T-helper 1 cell treated with Interleukin-12 subunit alpha and Interleukin-12 subunit beta and Interleukin-4 antibody, amounts not matched to agents 30 μg/mL and 1 μg/mL, for 36 hours (primary cell): ENCODE data around the gene BRINP1.

ENCODE experiments used
- H3K27ac Mint-ChIP-seq: one replicate; pipeline ENCODE4 v1.8.0; 2021; ENCODE audit warnings: mild to moderate bottlenecking, mixed read lengths
- H3K27me3 Mint-ChIP-seq: one replicate; pipeline ENCODE4 v1.8.0; 2021; ENCODE audit warnings: low read depth, mixed read lengths
- H3K36me3 Mint-ChIP-seq: one replicate; pipeline ENCODE4 v1.8.0; 2021; ENCODE audit warnings: low read depth, mixed read lengths
- H3K4me1 Mint-ChIP-seq: one replicate; pipeline ENCODE4 v1.8.0; 2021; ENCODE audit warnings: low read depth, mixed read lengths
- H3K4me3 Mint-ChIP-seq: one replicate; pipeline ENCODE4 v1.8.0; 2021; ENCODE audit warnings: mild to moderate bottlenecking, moderate library complexity, mixed read lengths
- H3K9me3 Mint-ChIP-seq: one replicate; pipeline ENCODE4 v1.8.0; 2021; ENCODE audit warnings: mixed read lengths

The BRINP1 gene

GRCh38 chr9:119278171-119278570, 91.1 kb downstream of the BRINP1 start:
- H3K27me3 Mint-ChIP-seq = no peaks in the 10 kb centered on the region
- no peaks in the 10 kb centered on the region for H3K9me3 Mint-ChIP-seq
- H3K27ac Mint-ChIP-seq = no peak overlapping the region
- no peak overlapping the region for H3K4me3 Mint-ChIP-seq
- no peaks in the 10 kb centered on the region for H3K4me1 Mint-ChIP-seq
- no peaks in the 10 kb centered on the region for H3K36me3 Mint-ChIP-seq

- H3K27me3 Mint-ChIP-seq = no peaks in the 10 kb centered on the region
- H3K4me1 Mint-ChIP-seq = no peaks in the 10 kb centered on the region
- H3K36me3 Mint-ChIP-seq = no peaks in the 10 kb centered on the region
- no peak overlapping the region for H3K4me3 Mint-ChIP-seq
- no peaks in the 10 kb centered on the region for H3K9me3 Mint-ChIP-seq
- no peak overlapping the region for H3K27ac Mint-ChIP-seq
Measured at GRCh38 chr9:119273984-119274665, 95.1 kb downstream of the BRINP1 start.

DNA sequence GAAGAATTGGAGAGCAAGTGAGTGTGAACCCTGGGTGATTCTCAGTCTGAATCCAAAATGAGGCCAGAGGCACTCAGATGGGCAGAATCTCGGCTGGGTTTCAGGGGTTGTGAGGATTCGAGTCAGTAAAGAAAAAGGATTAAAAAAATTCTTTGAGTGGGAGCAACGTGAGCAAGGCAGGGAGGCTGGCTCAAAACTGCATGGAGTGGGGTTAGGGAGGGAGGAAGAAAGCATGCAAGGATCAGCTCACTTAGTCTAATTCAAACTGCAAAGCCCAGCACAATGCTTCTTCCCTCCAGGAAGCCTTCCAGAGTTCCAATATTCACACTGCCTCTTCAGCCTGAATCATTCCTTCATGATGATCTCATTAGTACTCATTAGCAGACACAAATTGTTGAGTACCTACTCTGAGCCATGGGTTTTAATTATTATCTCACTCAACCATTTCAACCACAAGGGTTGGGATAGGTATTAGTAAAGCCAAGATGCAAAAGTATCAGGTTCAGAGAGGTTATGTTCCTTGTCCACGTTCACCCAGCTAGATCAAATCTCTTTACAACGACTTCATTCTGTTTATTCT, 95.8 kb downstream of the BRINP1 start:
- H3K36me3 Mint-ChIP-seq = no peaks in the 10 kb centered on the region
- no peak overlapping the region for H3K27ac Mint-ChIP-seq
- no peak overlapping the region for H3K4me3 Mint-ChIP-seq
- no peaks in the 10 kb centered on the region for H3K4me1 Mint-ChIP-seq
- no peaks in the 10 kb centered on the region for H3K9me3 Mint-ChIP-seq
- H3K27me3 Mint-ChIP-seq = no peaks in the 10 kb centered on the region

GRCh38 chr9:119272500-119273211, 96.6 kb downstream of the BRINP1 start:
- Mint-ChIP-seq H3K4me3 (no peak overlapping the region), H3K27ac (no peak overlapping the region), H3K36me3 (no peaks in the 10 kb centered on the region), H3K9me3 (no peaks in the 10 kb centered on the region), H3K4me1 (no peaks in the 10 kb centered on the region), H3K27me3 (no peaks in the 10 kb centered on the region)

GRCh38 chr9:119268985-119269384, 100.2 kb downstream of the BRINP1 start:
- no peaks in the 10 kb centered on the region for H3K27me3 Mint-ChIP-seq
- H3K27ac Mint-ChIP-seq = no peak overlapping the region
- no peaks in the 10 kb centered on the region for H3K4me1 Mint-ChIP-seq
- H3K4me3 Mint-ChIP-seq = no peak overlapping the region
- no peaks in the 10 kb centered on the region for H3K9me3 Mint-ChIP-seq
- no peaks in the 10 kb centered on the region for H3K36me3 Mint-ChIP-seq

GRCh38 chr9:119264165-119264564, 105.1 kb downstream of the BRINP1 start:
- Mint-ChIP-seq H3K4me3 (no peak overlapping the region), H3K36me3 (no peaks in the 10 kb centered on the region), H3K27me3 (no peaks in the 10 kb centered on the region), H3K27ac (no peak overlapping the region), H3K9me3 (peaks cover 5% of the 10 kb centered on the region), H3K4me1 (no peaks in the 10 kb centered on the region)

DNA sequence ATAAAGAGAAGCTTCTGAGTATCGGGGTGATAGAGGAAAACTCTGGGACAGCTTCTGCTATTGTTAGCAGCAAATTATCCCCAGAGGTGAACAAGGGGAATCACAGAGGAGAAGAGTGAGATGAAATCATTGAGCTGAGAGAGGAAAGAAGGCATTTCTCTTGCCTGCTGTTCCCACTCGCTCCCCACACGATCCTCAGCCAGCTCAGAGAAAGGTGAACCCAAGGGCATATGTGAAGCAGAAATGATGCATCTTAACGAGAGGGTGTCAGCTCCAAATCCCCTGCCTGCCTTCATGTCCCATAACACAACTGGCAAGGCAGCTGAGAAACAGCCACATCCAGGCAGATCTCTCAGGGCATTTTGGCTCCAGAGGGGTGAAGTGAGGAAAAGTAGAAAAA, 111.6 kb downstream of the BRINP1 start:
- Mint-ChIP-seq H3K36me3 (no peaks in the 10 kb centered on the region), H3K4me3 (no peak overlapping the region), H3K9me3 (peaks cover 8% of the 10 kb centered on the region), H3K27ac (no peak overlapping the region), H3K4me1 (no peaks in the 10 kb centered on the region), H3K27me3 (no peaks in the 10 kb centered on the region)

DNA sequence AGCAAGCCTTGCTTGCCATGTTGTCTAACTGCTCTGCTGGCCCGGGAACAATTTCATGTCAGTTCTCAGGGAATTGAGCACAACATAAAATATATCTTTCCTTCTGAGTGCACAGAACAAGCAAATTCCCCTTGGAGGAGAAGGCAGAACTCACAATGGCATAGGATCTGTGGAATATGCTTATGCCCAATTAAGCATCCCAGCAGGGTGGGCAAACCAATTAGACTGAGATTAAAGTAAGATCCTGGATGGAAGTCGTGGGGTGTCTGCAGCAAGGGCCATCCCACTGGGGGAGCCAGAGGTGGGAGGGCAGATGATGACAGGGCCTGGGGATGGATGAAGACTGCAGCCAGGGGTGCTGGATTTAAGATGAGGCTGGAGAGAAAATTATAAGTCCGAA, 114.1 kb downstream of the BRINP1 start:
- H3K4me3 Mint-ChIP-seq = no peak overlapping the region
- no peaks in the 10 kb centered on the region for H3K27me3 Mint-ChIP-seq
- H3K27ac Mint-ChIP-seq = no peak overlapping the region
- peaks cover 23% of the 10 kb centered on the region for H3K9me3 Mint-ChIP-seq
- H3K4me1 Mint-ChIP-seq = no peaks in the 10 kb centered on the region
- no peaks in the 10 kb centered on the region for H3K36me3 Mint-ChIP-seq

DNA sequence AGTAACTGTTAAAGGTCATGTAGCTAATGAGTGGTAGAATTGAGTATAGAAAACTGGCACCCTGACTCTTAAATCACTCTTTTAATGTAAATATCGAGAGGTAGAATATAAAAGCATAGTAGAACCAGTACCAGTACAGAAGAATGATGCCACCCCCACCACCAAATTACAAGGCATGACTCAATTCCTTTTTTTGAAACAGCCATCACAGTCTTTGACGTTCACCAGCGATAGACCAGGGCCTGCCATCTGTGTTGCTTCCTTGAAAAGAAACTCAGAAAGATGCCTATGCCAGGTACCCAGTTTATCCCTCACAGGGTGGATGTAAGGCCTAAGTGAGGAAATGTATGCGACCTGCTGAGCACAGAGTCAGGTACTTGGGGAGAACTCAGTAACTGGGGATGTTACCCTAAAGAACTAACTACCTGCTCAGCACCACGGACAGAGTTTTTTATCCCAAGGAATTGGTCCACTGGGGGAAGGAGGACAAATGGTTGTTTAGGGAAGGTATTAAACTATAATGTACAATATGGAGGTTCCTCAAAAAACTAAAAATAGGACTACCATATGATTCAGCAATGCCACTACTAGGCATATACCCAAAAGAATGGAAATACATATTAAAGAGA, 116.5 kb downstream of the BRINP1 start:
- no peaks in the 10 kb centered on the region for H3K36me3 Mint-ChIP-seq
- no peak overlapping the region for H3K4me3 Mint-ChIP-seq
- H3K27me3 Mint-ChIP-seq = no peaks in the 10 kb centered on the region
- H3K27ac Mint-ChIP-seq = no peak overlapping the region
- H3K4me1 Mint-ChIP-seq = no peaks in the 10 kb centered on the region
- H3K9me3 Mint-ChIP-seq = peaks cover 29% of the 10 kb centered on the region

- H3K9me3 Mint-ChIP-seq = peaks cover 29% of the 10 kb centered on the region
- no peaks in the 10 kb centered on the region for H3K27me3 Mint-ChIP-seq
- H3K4me3 Mint-ChIP-seq = no peak overlapping the region
- H3K4me1 Mint-ChIP-seq = no peaks in the 10 kb centered on the region
- no peak overlapping the region for H3K27ac Mint-ChIP-seq
- H3K36me3 Mint-ChIP-seq = no peaks in the 10 kb centered on the region
Measured at GRCh38 chr9:119251936-119252335, 117.3 kb downstream of the BRINP1 start.

DNA sequence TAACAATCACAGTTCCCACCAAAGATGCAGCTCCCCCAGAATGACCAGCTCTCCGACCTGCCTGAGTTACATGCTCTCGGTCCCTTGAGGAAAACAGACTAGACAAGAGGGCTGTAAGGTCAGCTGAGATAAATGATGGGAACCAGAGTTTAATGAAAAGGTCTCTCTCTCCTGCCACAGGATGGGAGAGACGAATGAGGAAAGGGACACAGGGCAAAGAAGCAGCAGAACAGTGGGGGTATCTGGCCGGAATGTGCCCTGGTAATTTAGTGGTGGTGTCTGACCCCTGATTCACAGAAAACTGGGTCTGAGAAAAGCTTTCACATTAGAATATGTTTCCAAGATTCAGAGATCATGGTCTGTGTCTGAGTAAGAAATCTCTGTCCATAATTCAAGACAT, 118.5 kb downstream of the BRINP1 start:
- Mint-ChIP-seq H3K27me3 (no peaks in the 10 kb centered on the region), H3K27ac (no peak overlapping the region), H3K4me1 (no peaks in the 10 kb centered on the region), H3K4me3 (no peak overlapping the region), H3K9me3 (peaks cover 29% of the 10 kb centered on the region), H3K36me3 (no peaks in the 10 kb centered on the region)

- Mint-ChIP-seq H3K27me3 (no peaks in the 10 kb centered on the region), H3K36me3 (no peaks in the 10 kb centered on the region), H3K9me3 (no peaks in the 10 kb centered on the region), H3K27ac (no peak overlapping the region), H3K4me3 (no peak overlapping the region), H3K4me1 (no peaks in the 10 kb centered on the region)
Measured at GRCh38 chr9:119240546-119240945, 128.7 kb downstream of the BRINP1 start.

DNA sequence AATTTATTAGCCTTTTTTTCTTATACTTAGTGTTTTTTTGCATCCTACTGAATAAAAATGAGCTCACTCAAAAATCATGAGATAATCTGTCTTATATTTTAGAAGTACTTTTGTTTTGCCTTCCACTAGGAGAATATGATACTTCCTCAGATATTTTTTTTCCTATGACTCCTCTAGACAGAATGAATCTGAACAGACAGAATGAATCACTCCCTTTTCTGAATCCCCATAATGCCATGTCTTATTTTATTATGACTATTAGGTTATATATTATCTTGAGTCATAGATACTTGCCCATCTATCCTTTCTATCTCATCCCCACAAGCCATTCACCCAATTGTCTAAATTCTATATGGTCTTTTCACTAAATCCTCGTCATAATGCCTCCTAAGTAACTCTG, 134.6 kb downstream of the BRINP1 start:
- H3K4me1 Mint-ChIP-seq = no peaks in the 10 kb centered on the region
- no peaks in the 10 kb centered on the region for H3K27me3 Mint-ChIP-seq
- H3K27ac Mint-ChIP-seq = no peak overlapping the region
- H3K9me3 Mint-ChIP-seq = no peaks in the 10 kb centered on the region
- no peak overlapping the region for H3K4me3 Mint-ChIP-seq
- H3K36me3 Mint-ChIP-seq = no peaks in the 10 kb centered on the region

GRCh38 chr9:119227422-119227821, 141.8 kb downstream of the BRINP1 start:
- H3K4me3 Mint-ChIP-seq = no peak overlapping the region
- H3K27ac Mint-ChIP-seq = no peak overlapping the region
- H3K36me3 Mint-ChIP-seq = no peaks in the 10 kb centered on the region
- no peaks in the 10 kb centered on the region for H3K27me3 Mint-ChIP-seq
- H3K9me3 Mint-ChIP-seq = no peaks in the 10 kb centered on the region
- H3K4me1 Mint-ChIP-seq = no peaks in the 10 kb centered on the region

DNA sequence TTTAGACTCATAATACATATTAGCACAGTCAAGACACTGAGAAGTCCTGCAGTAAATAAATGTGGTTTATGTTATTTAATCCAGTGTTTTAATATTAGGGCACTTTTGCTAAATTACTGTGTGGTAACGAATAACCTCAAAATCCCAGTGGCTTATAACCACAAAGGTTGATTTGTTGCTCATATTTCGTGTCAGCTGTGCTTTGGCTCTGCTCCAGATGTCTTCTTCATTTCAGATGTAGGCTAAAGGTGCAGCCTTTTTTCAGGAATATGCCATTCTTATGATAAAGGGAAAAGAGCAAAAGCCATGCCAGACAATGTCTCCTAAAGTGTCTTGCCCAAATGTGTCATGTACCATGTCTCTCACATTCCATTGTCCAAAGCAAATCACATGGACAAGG, 144.8 kb downstream of the BRINP1 start:
- Mint-ChIP-seq H3K9me3 (no peaks in the 10 kb centered on the region), H3K27ac (no peak overlapping the region), H3K4me1 (no peaks in the 10 kb centered on the region), H3K27me3 (no peaks in the 10 kb centered on the region), H3K4me3 (no peak overlapping the region), H3K36me3 (no peaks in the 10 kb centered on the region)
